B cell (primary cell): ENCODE data around the gene DNAH12. TPM values are rescaled to one million over a fixed set of nuclear protein-coding genes. Genes with fewer than 3 reads are reported as not detected.

ENCODE experiments used
- ATAC-seq: fragments of 200-7000 bp; cut with Tn5 transposase; one replicate; pipeline ENCODE4 v1.10.0; 2021; ENCODE audit warnings: low read depth, mild to moderate bottlenecking, moderate number of reproducible peaks, moderate library complexity
- CTCF ChIA-PET: fragments of 350-600 bp; sonication (Branson Sonifier 250); formaldehyde crosslinking; loops from one replicate; lab custom pipeline; 2021; ENCODE audit warnings: antibody characterized with exemption, inconsistent platforms; lab: Charles Lee
- POLR2A ChIA-PET: fragments of 350-600 bp; sonication (Branson Sonifier 250); formaldehyde crosslinking; loops from one replicate; lab custom pipeline; 2021; ENCODE audit warnings: antibody characterized with exemption; lab: Charles Lee
- DNase-seq: peaks from one replicate; pipeline ENCODE4 v3.0.0; 2013
- H2AFZ ChIP-seq: 2 replicates; pipeline ENCODE4 v1.6.1; 2012; ENCODE audit warnings: mild to moderate bottlenecking, low read depth, low read length; ENCODE audit not compliant: insufficient read depth, poor library complexity, severe bottlenecking
- H3K27ac ChIP-seq, 2 donors: 1 replicate in 1 of 2; 2 replicates in 1 of 2; pipeline ENCODE4 v1.5.1; 2012 to 2013; ENCODE audit warnings: low read length in 2 of 2, mild to moderate bottlenecking in 2 of 2, moderate library complexity in 1 of 2
- H3K27me3 ChIP-seq, 4 experiments: fragments of 200-600 bp in 1 of 4; sonication (generic) in 1 of 4; replicated peaks in 1 of 4; 1 replicate in 2 of 4; 2 replicates in 2 of 4; pipeline versions ENCODE4 v1.6.1 to v1.7.0; 2013 to 2016; ENCODE audit warnings: low read length in 3 of 4, mild to moderate bottlenecking in 2 of 4, mixed read lengths in 1 of 4, moderate library complexity in 1 of 4; ENCODE audit not compliant: insufficient read depth in 4 of 4, control insufficient read depth in 3 of 4; ENCODE audit errors: control extremely low read depth in 1 of 4
- H3K36me3 ChIP-seq, 2 experiments: replicated peaks in 1 of 2; 1 replicate in 1 of 2; 2 replicates in 1 of 2; pipeline versions ENCODE4 v1.6.1 to v1.7.1; 2013; ENCODE audit warnings: low read length in 1 of 2; ENCODE audit not compliant: insufficient read depth in 2 of 2, control insufficient read depth in 1 of 2; ENCODE audit errors: control extremely low read depth in 1 of 2, extremely low read depth in 1 of 2
- H3K4me1 ChIP-seq, 2 donors: fragments of 200-600 bp in 1 of 2; sonication (generic) in 1 of 2; 1 replicate in 1 of 2; 2 replicates in 1 of 2; pipeline versions ENCODE4 v1.5.1 to v1.6.1; 2013 to 2017; ENCODE audit warnings: low read length in 2 of 2; ENCODE audit not compliant: control insufficient read depth in 2 of 2, insufficient read depth in 2 of 2
- H3K4me2 ChIP-seq: replicated peaks from 2 replicates; pipeline ENCODE3; 2012; ENCODE audit warnings: mild to moderate bottlenecking, low read depth, low read length; ENCODE audit not compliant: poor library complexity, severe bottlenecking
- H3K4me3 ChIP-seq, 5 experiments: fragments of 200-600 bp in 1 of 5; sonication (generic) in 1 of 5; 1 replicate in 3 of 5; 2 replicates in 2 of 5; pipeline versions ENCODE4 v1.5.1 to v1.7.0; 2011 to 2016; ENCODE audit warnings: low read length in 4 of 5, mild to moderate bottlenecking in 4 of 5, low read depth in 2 of 5, control low read depth in 1 of 5, moderate library complexity in 1 of 5; ENCODE audit not compliant: insufficient read depth in 1 of 5; ENCODE audit errors: control extremely low read depth in 1 of 5, extremely low read depth in 1 of 5
- H3K79me2 ChIP-seq: fragments of 200-600 bp; sonication (generic); one replicate; pipeline ENCODE4 v1.6.0; 2016; ENCODE audit warnings: low read length; ENCODE audit not compliant: control insufficient read depth, insufficient read depth
- H3K9ac ChIP-seq: fragments of 200-600 bp; sonication (generic); 2 replicates; pipeline ENCODE4 v1.6.1; 2017; ENCODE audit warnings: mild to moderate bottlenecking, low read length, moderate library complexity
- H3K9me3 ChIP-seq, 3 donors: one replicate each; pipeline versions ENCODE4 v1.6.1 to v1.7.1; 2013; ENCODE audit warnings: low read length in 2 of 3; ENCODE audit not compliant: control insufficient read depth in 2 of 3, insufficient read depth in 1 of 3; ENCODE audit errors: control extremely low read depth in 1 of 3
- H4K20me1 ChIP-seq: 2 replicates; pipeline ENCODE4 v1.6.0; 2012; ENCODE audit warnings: mild to moderate bottlenecking, low read length; ENCODE audit not compliant: insufficient read depth, control insufficient read depth, poor library complexity, severe bottlenecking
- H3K27ac Mint-ChIP-seq: one replicate; pipeline ENCODE4 v1.8.0; 2021; ENCODE audit warnings: mixed read lengths
- H3K27me3 Mint-ChIP-seq: one replicate; pipeline ENCODE4 v1.8.0; 2021; ENCODE audit warnings: mixed read lengths
- H3K4me1 Mint-ChIP-seq: one replicate; pipeline ENCODE4 v1.8.0; 2021; ENCODE audit warnings: mixed read lengths
- H3K4me3 Mint-ChIP-seq: one replicate; pipeline ENCODE4 v1.8.0; 2021; ENCODE audit warnings: mixed read lengths
- H3K9me3 Mint-ChIP-seq: one replicate; pipeline ENCODE4 v1.8.0; 2022; ENCODE audit warnings: mixed read lengths; ENCODE audit not compliant: insufficient read depth
- CTCF ChIP-seq: fragments of 200-600 bp; IDR thresholded peaks from one replicate; pipeline ENCODE4 v1.8.0; 2022; ENCODE audit warnings: antibody characterized with exemption, mild to moderate bottlenecking
- EZH2 ChIP-seq: IDR thresholded peaks from 2 replicates; pipeline ENCODE4 v1.6.1; 2012; ENCODE audit warnings: borderline replicate concordance, low read depth, mild to moderate bottlenecking, moderate library complexity, low read length; ENCODE audit not compliant: insufficient read depth, poor library complexity, severe bottlenecking
- WGBS: methylation state at CpG from one replicate; pipeline ENCODE4 v1.1.5; 2013; ENCODE audit warnings: missing lambda C conversion rate; ENCODE audit not compliant: insufficient coverage; 5-methylcytosine and 5-hydroxymethylcytosine counted together
- intact Hi-C: fragments of 100-400 bp; cut with micrococcal nuclease; formaldehyde crosslinking; loops from one replicate; pipeline ENCODE4 v1.10.0; 2022
- polyA plus RNA-seq: library from polyadenylated mRNA; depleted of rRNA; stranded (reverse); fragments of >200 nt; gene quantifications from 2 replicates; pipeline ENCODE4 v1.2.3, GENCODE V29; 2012
- total RNA-seq, 2 donors: library from RNA; stranded (reverse); fragments of 120-200 nt in 1 of 2; gene quantifications; 1 replicate in 1 of 2; 2 replicates in 1 of 2; pipeline versions ENCODE4 v1.2.3 to v1.2.4, GENCODE V29; 2013 to 2022

Gene DNAH12
- total and polyA plus RNA-seq, 2 donors (not counting 1 experiment from before 2014, with no cell fraction given): 0.09 to 0.17 TPM

- DNase-seq (peak; percentile 46), ATAC-seq (peak; percentile 21)
- Mint-ChIP-seq H3K27ac (peak overlapping the region; percentile 37), H3K4me1 (peaks cover 23% of the 10 kb centered on the region), H3K9me3 (no peaks in the 10 kb centered on the region), H3K27me3 (no peaks in the 10 kb centered on the region), H3K4me3 (no peak overlapping the region)
- H3K9ac ChIP-seq: no peak overlapping the region
- WGBS: no CpG with 5 or more reads among the region's 7 CpGs
- no peak overlapping the region for H3K4me2 ChIP-seq
- TF ChIP-seq EZH2: no peak
- peak; percentile 30 for TF ChIP-seq CTCF
- intact Hi-C loops: loop anchor here (1.0 kb wide), 1 partner anchor 185 kb away; no protein-coding TSS in a partner anchor
- no peaks in the 10 kb centered on the region for H3K27me3 ChIP-seq
- peaks cover 46% of the 10 kb centered on the region for H4K20me1 ChIP-seq
- H3K79me2 ChIP-seq: peaks cover 84% of the 10 kb centered on the region
- H3K4me1 ChIP-seq: peaks cover 0 to 5% of the 10 kb centered on the region in 2 donors
- no peak overlapping the region for H3K27ac ChIP-seq
- no peaks in the 10 kb centered on the region for H3K9me3 ChIP-seq
- no peak overlapping the region for H2AFZ ChIP-seq
- POLR2A ChIA-PET: no interaction called here
- H3K36me3 ChIP-seq: peaks cover 2 to 43% of the 10 kb centered on the region in 2 experiments
- no peak overlapping the region for H3K4me3 ChIP-seq
- CTCF ChIA-PET: interaction anchor here (0.7 kb wide), 1 partner anchor 25 kb away, joined by 3 read pairs; no protein-coding TSS in a partner anchor
These were observed 38.5 kb upstream of the DNAH12 start for GRCh38 chr3:57582474-57583168.

GRCh38 chr3:57577801-57578200 is 33.7 kb upstream of the DNAH12 start:
- Histone ChIP-seq H3K4me1 (peaks cover 0 to 3% of the 10 kb centered on the region in 2 donors), H3K9ac (no peak overlapping the region), H3K4me2 (no peak overlapping the region), H3K36me3 (peaks cover 7 to 63% of the 10 kb centered on the region in 2 experiments), H4K20me1 (peaks cover 19% of the 10 kb centered on the region), H3K9me3 (no peaks in the 10 kb centered on the region), H3K79me2 (peaks cover 46% of the 10 kb centered on the region), H3K27ac (no peak overlapping the region), H3K27me3 (no peaks in the 10 kb centered on the region), H3K4me3 (no peak overlapping the region), H2AFZ (no peak overlapping the region)
- intact Hi-C loops: no loop called here
- Mint-ChIP-seq H3K4me1 (peaks cover 7% of the 10 kb centered on the region), H3K9me3 (no peaks in the 10 kb centered on the region), H3K4me3 (no peak overlapping the region), H3K27ac (no peak overlapping the region), H3K27me3 (no peaks in the 10 kb centered on the region)
- ATAC-seq (no peak), DNase-seq (no peak)
- TF ChIP-seq EZH2: no peak
- no peak for TF ChIP-seq CTCF
- WGBS: no CpG with 5 or more reads among the region's 9 CpGs
- ChIA-PET POLR2A (no interaction called here), CTCF (no interaction called here)
